GM12873 (cell line): ENCODE data around the gene GALNT12.

Source experiments
- TF ChIP-seq, protein P1 (sequence below): IDR thresholded peaks from 2 replicates; pipeline ENCODE4 v1.5.1; 2012; ENCODE audit warnings: low read depth, mild to moderate bottlenecking, moderate library complexity, low read length, control low read depth; ENCODE audit not compliant: insufficient read depth; ENCODE audit errors: missing control alignments

GALNT12 gene

DNA sequence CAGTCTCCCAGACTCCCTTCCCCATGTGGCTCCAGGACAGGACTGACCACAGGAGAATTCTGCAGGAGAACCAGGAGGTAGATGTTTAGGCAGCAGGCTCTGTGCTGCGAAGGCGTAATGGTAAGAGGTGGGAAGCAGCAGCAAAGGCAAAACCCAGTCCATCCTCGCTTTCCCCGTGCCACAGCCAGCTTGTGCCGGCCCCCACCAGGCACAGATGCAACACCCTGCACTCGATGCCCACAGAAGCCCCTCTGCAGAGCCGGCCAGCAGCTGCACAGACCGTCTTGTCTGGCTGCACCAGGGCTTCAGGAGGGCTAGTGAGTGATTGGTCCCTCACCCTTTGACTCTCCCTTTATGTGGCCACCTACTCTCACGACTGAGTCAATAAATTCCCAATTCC, 39.1 kb upstream of the GALNT12 start:
- TF ChIP-seq, protein P1, sequence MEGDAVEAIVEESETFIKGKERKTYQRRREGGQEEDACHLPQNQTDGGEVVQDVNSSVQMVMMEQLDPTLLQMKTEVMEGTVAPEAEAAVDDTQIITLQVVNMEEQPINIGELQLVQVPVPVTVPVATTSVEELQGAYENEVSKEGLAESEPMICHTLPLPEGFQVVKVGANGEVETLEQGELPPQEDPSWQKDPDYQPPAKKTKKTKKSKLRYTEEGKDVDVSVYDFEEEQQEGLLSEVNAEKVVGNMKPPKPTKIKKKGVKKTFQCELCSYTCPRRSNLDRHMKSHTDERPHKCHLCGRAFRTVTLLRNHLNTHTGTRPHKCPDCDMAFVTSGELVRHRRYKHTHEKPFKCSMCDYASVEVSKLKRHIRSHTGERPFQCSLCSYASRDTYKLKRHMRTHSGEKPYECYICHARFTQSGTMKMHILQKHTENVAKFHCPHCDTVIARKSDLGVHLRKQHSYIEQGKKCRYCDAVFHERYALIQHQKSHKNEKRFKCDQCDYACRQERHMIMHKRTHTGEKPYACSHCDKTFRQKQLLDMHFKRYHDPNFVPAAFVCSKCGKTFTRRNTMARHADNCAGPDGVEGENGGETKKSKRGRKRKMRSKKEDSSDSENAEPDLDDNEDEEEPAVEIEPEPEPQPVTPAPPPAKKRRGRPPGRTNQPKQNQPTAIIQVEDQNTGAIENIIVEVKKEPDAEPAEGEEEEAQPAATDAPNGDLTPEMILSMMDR: no peak

DNA sequence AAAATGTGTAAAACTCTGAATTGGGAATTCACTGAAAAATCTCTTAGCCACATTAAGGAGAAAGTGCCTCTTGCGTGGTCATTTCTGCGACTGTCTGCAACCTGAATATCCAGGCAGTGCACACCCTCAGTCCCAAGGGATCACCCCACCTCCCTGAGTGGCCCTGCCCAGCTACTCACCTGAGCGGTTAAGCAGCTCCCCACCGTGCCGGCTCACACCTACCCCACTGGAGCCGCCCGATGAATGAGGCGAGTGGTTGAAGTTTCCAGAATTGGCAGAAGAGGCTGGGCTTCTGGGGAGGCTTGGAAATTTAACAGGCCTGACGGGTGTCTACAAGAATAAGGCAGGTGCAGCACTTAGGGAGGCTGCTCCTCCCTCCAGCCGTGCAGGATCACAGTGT, 36.8 kb upstream of the GALNT12 start:
- TF ChIP-seq, protein P1: no peak

DNA sequence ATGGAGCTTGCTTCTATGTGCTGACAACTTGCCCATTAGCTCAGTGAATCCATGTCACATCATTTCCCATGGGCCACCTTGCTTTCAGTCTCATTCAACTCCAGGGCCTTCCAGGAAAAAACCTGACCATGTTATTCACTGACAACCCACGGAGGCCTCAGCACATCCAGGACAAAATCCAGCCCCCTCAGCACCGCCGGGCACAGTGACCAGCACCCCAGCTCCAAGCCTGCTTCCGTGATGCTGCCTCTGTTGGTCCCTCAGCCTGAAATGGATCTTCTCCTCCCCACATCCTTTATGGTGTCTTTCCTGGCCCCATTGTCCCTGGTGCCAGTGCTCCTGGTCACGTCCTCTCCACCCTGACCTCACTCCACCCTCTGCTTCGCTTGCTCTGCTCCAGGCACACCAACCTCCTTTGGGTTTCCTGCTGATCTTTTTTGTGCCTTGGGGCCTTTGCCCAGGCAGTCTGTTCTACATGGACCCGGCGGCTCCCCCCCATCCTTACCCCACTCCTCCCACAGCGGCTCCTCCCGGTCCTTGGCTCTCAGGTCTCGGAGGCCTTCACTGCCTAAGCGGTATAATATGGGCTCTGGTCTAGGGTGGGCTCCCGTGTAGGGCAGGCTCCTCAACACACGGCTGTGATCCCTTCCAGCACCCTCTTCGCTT, 36.1 kb upstream of the GALNT12 start:
- TF ChIP-seq, protein P1: no peak

- TF ChIP-seq, protein P1: no peak
These were observed 34.9 kb upstream of the GALNT12 start for GRCh38 chr9:98772364-98773155.

- TF ChIP-seq, protein P1: no peak
These were observed 33.7 kb upstream of the GALNT12 start for GRCh38 chr9:98773721-98774120.

- TF ChIP-seq, protein P1: peak; percentile 68
These were observed 32.7 kb upstream of the GALNT12 start for GRCh38 chr9:98774746-98775145.

- TF ChIP-seq, protein P1: peak; percentile 82
These were observed 31.5 kb upstream of the GALNT12 start for GRCh38 chr9:98775831-98776441.
